Kidney (tissue), 14 donors: ENCODE data around the gene NXN. TPM values are rescaled to one million over a fixed set of nuclear protein-coding genes. Genes with fewer than 3 reads are reported as not detected.

ENCODE experiments used
- DNase-seq, 5 donors: peaks; one replicate each; pipeline ENCODE4 v3.0.0-alpha.2; 2013 to 2020
- FAIRE-seq: peaks from 2 replicates; lab custom pipeline; 2012; peaks lifted over from hg19 to GRCh38; lab: Jason Lieb, UNC
- H3K27ac ChIP-seq, 2 donors: one replicate each; pipeline ENCODE4 v1.7.0; 2013; ENCODE audit warnings: low read depth in 2 of 2, low read length in 2 of 2, inconsistent platforms in 1 of 2
- H3K27me3 ChIP-seq: one replicate; pipeline ENCODE4 v1.7.1; 2013; ENCODE audit warnings: low read length, inconsistent platforms; ENCODE audit not compliant: control insufficient read depth, insufficient read depth
- H3K36me3 ChIP-seq, 3 donors: one replicate each; pipeline versions ENCODE4 v1.7.0 to v1.7.1; 2013; ENCODE audit warnings: low read length in 3 of 3, control low read depth in 1 of 3, inconsistent platforms in 1 of 3; ENCODE audit not compliant: insufficient read depth in 3 of 3, control insufficient read depth in 2 of 3
- H3K4me1 ChIP-seq, 3 donors: one replicate each; pipeline versions ENCODE4 v1.7.0 to v1.7.1; 2013; ENCODE audit warnings: low read length in 3 of 3, inconsistent platforms in 1 of 3, low read depth in 1 of 3; ENCODE audit not compliant: control insufficient read depth in 2 of 3, insufficient read depth in 2 of 3
- H3K4me3 ChIP-seq, 3 donors: one replicate each; pipeline versions ENCODE4 v1.7.0 to v1.8.1; 2013; ENCODE audit warnings: low read length in 3 of 3, control low read depth in 1 of 3, inconsistent platforms in 1 of 3
- H3K9ac ChIP-seq, 3 donors: one replicate each; pipeline versions ENCODE4 v1.7.0 to v1.7.1; 2013; ENCODE audit warnings: low read length in 3 of 3, control low read depth in 1 of 3, inconsistent platforms in 1 of 3
- H3K9me3 ChIP-seq, 3 donors: one replicate each; pipeline versions ENCODE4 v1.7.0 to v1.7.1; 2013; ENCODE audit warnings: low read length in 3 of 3, control low read depth in 1 of 3, inconsistent platforms in 1 of 3; ENCODE audit not compliant: control insufficient read depth in 2 of 3, insufficient read depth in 1 of 3
- CTCF ChIP-seq: IDR thresholded peaks from 3 replicates; pipeline ENCODE4 v1.5.1; 2012; ENCODE audit warnings: mild to moderate bottlenecking, moderate library complexity, borderline replicate concordance; ENCODE audit not compliant: insufficient read depth; ENCODE audit errors: extremely low read depth
- intact Hi-C: fragments of 100-400 bp; cut with DNase I; formaldehyde crosslinking; loops from one replicate; pipeline ENCODE4 v1.11.1; 2022
- polyA plus RNA-seq: library from polyadenylated mRNA; stranded (reverse); fragments of 350-450 nt; fragmentation: Illumina TruSeq; extraction: RNeasy Lipid Tissue Mini Kit (QIAGEN cat#74804); gene quantifications from one replicate; pipeline ENCODE4 v1.2.3, GENCODE V29; 2014; ENCODE audit warnings: low read depth, low replicate concordance; ENCODE audit not compliant: insufficient read depth
- total RNA-seq: library from RNA; stranded (reverse); fragmentation: NEBNext Ultra II Directional; extraction: Animal tissue kit (Norgen Biotek cat#: 25700); gene quantifications from one replicate; pipeline ENCODE4 v1.2.1, GENCODE V29; 2021
- donor health status: control.
- donor health status: control.
- donor health status: control.
- donor health status: control.
- donor health status: control.
- donor health status: DM: yes; HTN: yes; CAD: no.
- donor health status: Normal renal cell carcinoma (clear cell type).

The NXN gene
- total and polyA plus RNA-seq, 2 donors from 2014 or later: 10.2 to 26.8 TPM

GRCh38 chr17:1004769-1005295 lies 25.3 kb upstream of the NXN start:
- intact Hi-C loops: no loop called here
- H3K9ac ChIP-seq: no peak overlapping the region
- peaks cover 2 to 42% (median 19%) of the 10 kb centered on the region in 3 donors for H3K36me3 ChIP-seq
- peaks cover 0 to 33% (median 31%) of the 10 kb centered on the region in 3 donors for H3K4me1 ChIP-seq
- no peak overlapping the region for H3K27ac ChIP-seq
- no peak for TF ChIP-seq CTCF
- no peak for FAIRE-seq
- no peak overlapping the region for H3K4me3 ChIP-seq
- no peaks in the 10 kb centered on the region for H3K9me3 ChIP-seq
- DNase-seq: no peak
- no peaks in the 10 kb centered on the region for H3K27me3 ChIP-seq

GRCh38 chr17:1003972-1004768 lies 24.6 kb upstream of the NXN start:
- no peak overlapping the region for H3K27ac ChIP-seq
- DNase-seq: peak in 1 of 5 donors; percentile 77
- FAIRE-seq: no peak
- no peaks in the 10 kb centered on the region for H3K27me3 ChIP-seq
- no peaks in the 10 kb centered on the region for H3K9me3 ChIP-seq
- H3K36me3 ChIP-seq: peaks cover 6 to 41% (median 18%) of the 10 kb centered on the region in 3 donors
- intact Hi-C loops: no loop called here
- peaks cover 0 to 33% (median 31%) of the 10 kb centered on the region in 3 donors for H3K4me1 ChIP-seq
- H3K4me3 ChIP-seq: no peak overlapping the region
- no peak for TF ChIP-seq CTCF
- H3K9ac ChIP-seq: no peak overlapping the region

DNA sequence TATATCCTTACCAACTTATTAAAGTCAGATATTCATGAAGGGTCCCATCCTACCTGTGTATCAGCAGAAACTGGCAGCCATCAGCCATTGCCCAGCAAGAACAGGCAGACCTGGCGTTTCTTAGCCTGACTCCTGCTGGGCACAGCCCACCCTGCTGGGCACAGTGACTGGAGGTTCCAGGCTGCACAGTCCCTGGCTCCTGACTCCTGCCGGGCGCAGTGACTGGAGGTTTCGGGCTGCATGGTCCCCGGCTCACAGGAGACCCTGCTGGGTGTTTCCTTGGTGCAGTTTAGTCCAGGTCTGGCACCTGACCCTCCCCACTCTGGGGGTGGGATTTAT lies 24.0 kb upstream of the NXN start:
- H3K4me1 ChIP-seq: peaks cover 0 to 34% (median 31%) of the 10 kb centered on the region in 3 donors
- DNase-seq (no peak), FAIRE-seq (no peak)
- no peak overlapping the region for H3K9ac ChIP-seq
- H3K27ac ChIP-seq: no peak overlapping the region
- H3K27me3 ChIP-seq: no peaks in the 10 kb centered on the region
- H3K9me3 ChIP-seq: no peaks in the 10 kb centered on the region
- no peak overlapping the region for H3K4me3 ChIP-seq
- no peak for TF ChIP-seq CTCF
- intact Hi-C loops: no loop called here
- H3K36me3 ChIP-seq: peaks cover 6 to 41% (median 15%) of the 10 kb centered on the region in 3 donors
